Measurements from ENCODE around the gene LRP8.

GRCh38 chr1:53376742-53377437 is 49.0 kb upstream of the LRP8 start:
- TF ChIP-seq RXRA (IDR thresholded peaks at IDR 0.05) (no peak), CTCF (IDR thresholded peaks at IDR 0.05; ENCODE audit: low read depth, low read length, missing input control) (no peak), RAD21 (IDR thresholded peaks at IDR 0.05) (no peak), JUND (IDR thresholded peaks at IDR 0.05) (no peak), TAF1 (conservative IDR thresholded peaks at IDR 0.05) (no peak), REST (IDR thresholded peaks at IDR 0.05) (no peak), SP1 (IDR thresholded peaks at IDR 0.05) (no peak), GABPA (IDR thresholded peaks at IDR 0.05 in 1 of 2, conservative IDR thresholded peaks at IDR 0.05 in 1 of 2) (no peak), YY1 (IDR thresholded peaks at IDR 0.05) (no peak)
